ENCODE results near the gene HES4.

Gene HES4

DNA sequence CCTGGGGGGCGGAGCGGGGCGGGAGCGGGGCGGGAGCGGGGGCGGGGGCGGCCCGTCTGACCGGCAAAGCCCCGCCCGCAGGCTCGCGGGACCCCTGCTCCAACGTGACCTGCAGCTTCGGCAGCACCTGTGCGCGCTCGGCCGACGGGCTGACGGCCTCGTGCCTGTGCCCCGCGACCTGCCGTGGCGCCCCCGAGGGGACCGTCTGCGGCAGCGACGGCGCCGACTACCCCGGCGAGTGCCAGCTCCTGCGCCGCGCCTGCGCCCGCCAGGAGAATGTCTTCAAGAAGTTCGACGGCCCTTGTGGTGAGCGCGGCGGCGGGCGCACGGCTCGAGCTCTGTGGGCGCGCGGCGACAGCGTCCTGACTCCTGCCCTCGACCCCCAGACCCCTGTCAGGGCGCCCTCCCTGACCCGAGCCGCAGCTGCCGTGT lies 41.2 kb upstream of the HES4 start:
- Histone ChIP-seq H3K9me3 (replicated peaks; ENCODE audit: insufficient read depth, low read length) (no peaks in the 10 kb centered on the region), H3K79me2 (ENCODE audit: low read length) (no peaks in the 10 kb centered on the region), H3K4me2 (ENCODE audit: low read depth, low read length) (no peak overlapping the region), H3K27ac (ENCODE audit: low read length) (no peak overlapping the region), H4K20me1 (ENCODE audit: insufficient read depth, low read length) (no peaks in the 10 kb centered on the region), H3K27me3 (replicated peaks; ENCODE audit: insufficient read depth, low read length) (peaks cover 82% of the 10 kb centered on the region), H3F3A (ENCODE audit: insufficient read depth, low read length) (no peaks in the 10 kb centered on the region), H2AFZ (ENCODE audit: low read length) (no peak overlapping the region), H3K36me3 (replicated peaks; ENCODE audit: insufficient read depth, low read length) (no peaks in the 10 kb centered on the region), H3K4me1 (ENCODE audit: low read length) (no peaks in the 10 kb centered on the region), H3K9ac (ENCODE audit: low read length) (no peak overlapping the region), H3K9me2 (replicated peaks; ENCODE audit: insufficient read depth, low read length) (no peaks in the 10 kb centered on the region), H3K4me3 (ENCODE audit: low read length) (no peak overlapping the region)
- TF ChIP-seq EZH2phosphoT487 (IDR thresholded peaks at IDR 0.05; ENCODE audit: low read length) (no peak), EZH2 (optimal IDR thresholded peaks at IDR 0.05; ENCODE audit: low read depth, low read length) (no peak)
- TF ChIP-seq, protein P1, sequence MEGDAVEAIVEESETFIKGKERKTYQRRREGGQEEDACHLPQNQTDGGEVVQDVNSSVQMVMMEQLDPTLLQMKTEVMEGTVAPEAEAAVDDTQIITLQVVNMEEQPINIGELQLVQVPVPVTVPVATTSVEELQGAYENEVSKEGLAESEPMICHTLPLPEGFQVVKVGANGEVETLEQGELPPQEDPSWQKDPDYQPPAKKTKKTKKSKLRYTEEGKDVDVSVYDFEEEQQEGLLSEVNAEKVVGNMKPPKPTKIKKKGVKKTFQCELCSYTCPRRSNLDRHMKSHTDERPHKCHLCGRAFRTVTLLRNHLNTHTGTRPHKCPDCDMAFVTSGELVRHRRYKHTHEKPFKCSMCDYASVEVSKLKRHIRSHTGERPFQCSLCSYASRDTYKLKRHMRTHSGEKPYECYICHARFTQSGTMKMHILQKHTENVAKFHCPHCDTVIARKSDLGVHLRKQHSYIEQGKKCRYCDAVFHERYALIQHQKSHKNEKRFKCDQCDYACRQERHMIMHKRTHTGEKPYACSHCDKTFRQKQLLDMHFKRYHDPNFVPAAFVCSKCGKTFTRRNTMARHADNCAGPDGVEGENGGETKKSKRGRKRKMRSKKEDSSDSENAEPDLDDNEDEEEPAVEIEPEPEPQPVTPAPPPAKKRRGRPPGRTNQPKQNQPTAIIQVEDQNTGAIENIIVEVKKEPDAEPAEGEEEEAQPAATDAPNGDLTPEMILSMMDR (IDR thresholded peaks at IDR 0.05; ENCODE audit: low read length): no peak
- DNase-seq: no peak

DNA sequence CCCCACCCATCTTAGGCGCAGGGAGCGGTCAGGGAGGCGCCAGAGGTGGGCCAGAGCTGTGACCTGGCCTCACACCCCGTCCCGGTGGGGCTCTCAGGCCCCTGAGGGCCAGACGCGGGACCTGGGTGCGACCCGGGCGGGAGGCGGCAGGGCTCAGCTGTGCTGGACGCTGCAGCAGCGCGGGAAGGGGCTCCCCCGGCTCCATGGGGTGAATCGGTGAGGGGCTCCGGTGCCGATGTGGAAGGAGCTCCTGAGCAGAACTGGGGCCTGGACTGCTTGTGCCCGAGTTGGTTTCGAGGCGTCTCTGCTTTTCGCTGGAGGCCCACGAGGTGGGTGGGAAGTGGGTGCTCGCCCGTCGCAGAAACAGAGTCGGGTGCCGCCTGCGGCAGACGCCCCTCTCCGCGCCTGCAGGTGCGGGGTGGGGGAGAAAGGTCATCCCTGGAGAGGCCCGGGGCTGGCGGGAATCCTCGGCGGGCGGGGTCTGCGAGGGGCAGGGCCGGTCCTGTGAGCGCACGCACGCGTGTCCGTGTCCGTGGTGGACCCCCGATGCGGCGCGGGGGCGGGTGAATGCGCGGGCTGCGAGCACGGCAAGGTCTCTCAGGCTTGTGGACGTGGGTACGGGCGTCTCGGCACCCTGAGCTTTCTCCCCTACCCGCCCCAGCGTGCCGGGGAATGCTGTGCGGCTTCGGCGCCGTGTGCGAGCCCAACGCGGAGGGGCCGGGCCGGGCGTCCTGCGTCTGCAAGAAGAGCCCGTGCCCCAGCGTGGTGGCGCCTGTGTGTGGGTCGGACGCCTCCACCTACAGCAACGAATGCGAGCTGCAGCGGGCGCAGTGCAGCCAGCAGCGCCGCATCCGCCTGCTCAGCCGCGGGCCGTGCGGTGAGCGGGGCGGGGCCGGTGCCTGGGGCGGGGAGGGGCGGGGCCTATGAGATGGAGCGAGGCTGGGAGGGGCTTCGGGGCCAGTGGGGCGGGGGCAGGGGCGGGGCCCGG lies 40.4 kb upstream of the HES4 start:
- peaks cover 82% of the 10 kb centered on the region for H3K27me3 ChIP-seq (replicated peaks; ENCODE audit: insufficient read depth, low read length)
- H3K9me3 ChIP-seq (replicated peaks; ENCODE audit: insufficient read depth, low read length): no peaks in the 10 kb centered on the region
- no peaks in the 10 kb centered on the region for H3K4me1 ChIP-seq (ENCODE audit: low read length)
- no peak overlapping the region for H3K4me3 ChIP-seq (ENCODE audit: low read length)
- DNase-seq: no peak
- no peak overlapping the region for H3K4me2 ChIP-seq (ENCODE audit: low read depth, low read length)
- no peaks in the 10 kb centered on the region for H3F3A ChIP-seq (ENCODE audit: insufficient read depth, low read length)
- no peaks in the 10 kb centered on the region for H3K9me2 ChIP-seq (replicated peaks; ENCODE audit: insufficient read depth, low read length)
- no peaks in the 10 kb centered on the region for H3K79me2 ChIP-seq (ENCODE audit: low read length)
- TF ChIP-seq, protein P1 (IDR thresholded peaks at IDR 0.05; ENCODE audit: low read length): no peak
- TF ChIP-seq EZH2phosphoT487 (IDR thresholded peaks at IDR 0.05; ENCODE audit: low read length) (no peak), EZH2 (optimal IDR thresholded peaks at IDR 0.05; ENCODE audit: low read depth, low read length) (no peak)
- no peak overlapping the region for H3K27ac ChIP-seq (ENCODE audit: low read length)
- no peak overlapping the region for H2AFZ ChIP-seq (ENCODE audit: low read length)
- no peaks in the 10 kb centered on the region for H3K36me3 ChIP-seq (replicated peaks; ENCODE audit: insufficient read depth, low read length)
- no peak overlapping the region for H3K9ac ChIP-seq (ENCODE audit: low read length)
- H4K20me1 ChIP-seq (ENCODE audit: insufficient read depth, low read length): no peaks in the 10 kb centered on the region

DNA sequence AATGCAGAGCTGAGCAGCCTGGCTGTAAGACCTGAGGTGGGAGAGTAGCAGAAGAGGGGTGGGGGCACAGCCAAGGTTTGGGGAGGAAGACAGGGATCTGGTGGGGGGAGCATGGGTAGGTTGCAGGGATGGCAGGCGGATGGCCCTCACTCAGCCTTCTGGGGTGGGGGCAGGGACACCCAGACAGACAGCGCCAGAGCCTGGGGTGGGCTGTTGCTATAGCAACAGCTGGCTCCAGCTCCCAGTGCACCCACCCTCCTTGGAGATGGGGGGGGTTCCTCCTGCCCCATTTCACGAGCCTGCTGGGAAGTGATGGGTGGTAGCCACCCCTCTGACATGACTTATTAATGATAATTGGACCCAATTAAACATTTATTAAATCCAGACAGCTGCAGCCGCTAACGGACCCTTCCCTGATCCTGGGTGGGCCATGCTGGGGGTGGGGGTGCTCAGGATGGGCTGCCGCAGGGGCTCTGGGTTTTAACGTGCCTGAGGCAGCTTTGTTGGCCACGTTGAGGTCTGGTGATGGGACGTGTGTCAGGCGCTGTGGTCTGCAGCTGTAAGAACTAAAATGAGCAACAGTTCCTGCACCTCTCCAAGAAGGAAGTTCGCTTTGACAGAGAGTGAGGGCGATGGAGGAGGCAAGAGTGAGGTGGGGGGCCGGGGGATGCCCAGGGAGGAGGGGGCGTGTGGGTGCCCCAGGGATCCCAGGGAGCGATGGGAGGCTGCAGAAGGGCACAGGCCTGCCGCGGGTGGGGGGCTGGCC lies 39.4 kb upstream of the HES4 start:
- H3K27ac ChIP-seq (ENCODE audit: low read length): no peak overlapping the region

More for the DNA sequence above, 39.4 kb upstream of the HES4 start:
- H3K4me3 ChIP-seq (ENCODE audit: low read length): no peak overlapping the region
- H4K20me1 ChIP-seq (ENCODE audit: insufficient read depth, low read length): no peaks in the 10 kb centered on the region
- H3K9me3 ChIP-seq (replicated peaks; ENCODE audit: insufficient read depth, low read length): no peaks in the 10 kb centered on the region
- no peak overlapping the region for H3K9ac ChIP-seq (ENCODE audit: low read length)
- no peaks in the 10 kb centered on the region for H3K36me3 ChIP-seq (replicated peaks; ENCODE audit: insufficient read depth, low read length)
- no peaks in the 10 kb centered on the region for H3K9me2 ChIP-seq (replicated peaks; ENCODE audit: insufficient read depth, low read length)
- peaks cover 79% of the 10 kb centered on the region for H3K27me3 ChIP-seq (replicated peaks; ENCODE audit: insufficient read depth, low read length)
- no peaks in the 10 kb centered on the region for H3F3A ChIP-seq (ENCODE audit: insufficient read depth, low read length)
- no peak overlapping the region for H3K4me2 ChIP-seq (ENCODE audit: low read depth, low read length)
- H3K4me1 ChIP-seq (ENCODE audit: low read length): no peaks in the 10 kb centered on the region
- TF ChIP-seq EZH2phosphoT487 (IDR thresholded peaks at IDR 0.05; ENCODE audit: low read length) (no peak), EZH2 (optimal IDR thresholded peaks at IDR 0.05; ENCODE audit: low read depth, low read length) (no peak)
- TF ChIP-seq, protein P1 (IDR thresholded peaks at IDR 0.05; ENCODE audit: low read length): no peak
- no peaks in the 10 kb centered on the region for H3K79me2 ChIP-seq (ENCODE audit: low read length)
- DNase-seq: no peak
- no peak overlapping the region for H2AFZ ChIP-seq (ENCODE audit: low read length)

Data from MM.1S (cell line).